A673 (cell line): ENCODE measurements around the gene MGAT3.

Source experiments
- CTCF ChIP-seq: fragments of 300-800, 200-600 bp; sonication (generic); conservative IDR thresholded peaks from 2 replicates; pipeline ENCODE4 v1.5.1; 2017; ENCODE audit warnings: low read depth, mild to moderate bottlenecking, antibody characterized with exemption, low read length, moderate library complexity, mixed read lengths
- EZH2 ChIP-seq: fragments of 200-600 bp; sonication (generic); IDR thresholded peaks from 2 replicates; pipeline ENCODE4 v1.6.1; 2017; ENCODE audit warnings: borderline replicate concordance, low read depth, mild to moderate bottlenecking, mixed read lengths, antibody characterized with exemption, low read length; ENCODE audit not compliant: poor library complexity, severe bottlenecking

GRCh38 chr22:39463277-39463676 is 6.5 kb downstream of the MGAT3 start:
- no peak for TF ChIP-seq CTCF
- no peak for TF ChIP-seq EZH2
